Keratinocyte (primary cell): ENCODE data around the gene LYRM2.
A peak's percentile ranks its signal among the peaks of the same experiment; 100 is the strongest.

Source experiments
- CTCF ChIP-seq, 3 experiments: IDR thresholded peaks in 1 of 3; conservative IDR thresholded peaks in 1 of 3; optimal IDR thresholded peaks in 1 of 3; 2 replicates in 2 of 3; 3 replicates in 1 of 3; pipeline versions ENCODE3 to v1.5.1; 2011; ENCODE audit warnings: low read length in 3 of 3, mild to moderate bottlenecking in 3 of 3, moderate library complexity in 2 of 3, control low read depth in 1 of 3, inconsistent platforms in 1 of 3; ENCODE audit not compliant: insufficient read depth in 2 of 3; ENCODE audit errors: extremely low read depth in 1 of 3
- EZH2 ChIP-seq: IDR thresholded peaks from one replicate; pipeline ENCODE4 v1.6.1; 2012; ENCODE audit warnings: inconsistent platforms, mild to moderate bottlenecking, low read length, moderate library complexity

- peak; percentile 22 to 36 (median 35) for TF ChIP-seq CTCF (optimal IDR thresholded peaks at IDR 0.05 in 1 of 3, IDR thresholded peaks at IDR 0.05 in 1 of 3, conservative IDR thresholded peaks at IDR 0.05 in 1 of 3; ENCODE audit: extremely low read depth in 1 of 3, insufficient read depth in 2 of 3, low read length in 3 of 3)
- no peak for TF ChIP-seq EZH2
Measured at GRCh38 chr6:89612121-89612520, 26.4 kb downstream of the LYRM2 start.
